ENCODE results near the gene SSH2. TPM values are rescaled to one million over a fixed set of nuclear protein-coding genes. Genes with fewer than 3 reads are reported as not detected.
A peak's percentile ranks its signal among the peaks of the same experiment; 100 is the strongest.

Gene SSH2
- total RNA-seq, 6 donors from 2014 or later, result 55.4 to 82.9 (median 67.8) TPM

DNA sequence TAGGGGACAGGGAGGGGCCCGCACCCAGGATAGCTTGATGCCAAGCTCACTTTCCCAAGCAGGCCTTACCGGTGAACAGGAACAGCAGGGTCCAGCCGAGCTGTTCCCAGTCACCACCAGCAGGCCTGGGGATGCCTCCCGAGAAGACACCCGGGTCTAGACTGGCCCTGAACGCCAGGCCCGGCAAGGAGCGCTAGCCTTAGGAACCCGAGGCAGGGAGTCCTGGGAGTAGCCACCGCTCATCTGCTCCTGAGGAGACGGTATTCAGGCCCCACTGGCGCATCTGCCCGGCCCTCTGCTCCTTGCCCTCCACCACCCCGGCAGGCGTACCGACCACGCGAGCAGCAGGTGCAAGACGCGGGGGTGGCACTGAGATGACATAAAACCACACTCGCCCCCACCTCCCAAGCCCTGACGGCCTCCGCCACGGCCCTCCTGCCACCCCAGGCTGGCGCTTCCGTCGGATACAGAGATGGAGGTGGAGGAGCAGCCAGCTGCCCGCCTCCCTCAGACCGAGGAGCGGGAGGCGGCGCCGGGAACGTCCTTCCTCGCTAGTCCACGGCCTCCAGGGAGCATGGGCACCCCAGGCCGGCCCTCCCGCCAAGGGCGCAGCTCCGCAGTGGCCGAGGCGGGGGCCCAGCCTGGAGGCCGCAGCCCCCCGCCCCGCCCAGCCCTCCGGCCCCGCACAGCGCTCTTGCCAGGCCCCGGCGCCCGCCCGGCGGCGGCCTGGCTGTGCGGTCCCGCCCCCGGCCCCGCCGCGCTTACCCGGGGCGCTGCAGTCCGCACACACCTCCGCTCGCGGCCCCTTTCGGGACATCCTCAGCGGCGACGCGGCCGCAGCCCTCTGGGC is 341.2 kb downstream of the SSH2 start:
- Histone ChIP-seq H3K4me3 (peak overlapping the region; percentile 54 to 95 (median 82)), H3K27ac (peak overlapping the region; percentile 84 to 92 (median 89)), H3K4me1 (peaks cover 75 to 79% (median 78%) of the 10 kb centered on the region in 4 donors), H3K36me3 (no peaks in the 10 kb centered on the region), H3K9me3 (no peaks in the 10 kb centered on the region), H3K27me3 (peaks cover 0 to 3% (median 0%) of the 10 kb centered on the region in 4 donors)
- 2% methylated on average over 24 of the region's 72 CpGs; no CpG with 5 or more reads in 1 of the 2 donors for WGBS, 2 donors
- ATAC-seq (ENCODE audit: low FRiP score in 2 of 2) (no peak), DNase-seq (peak in 1 of 2 donors; percentile 89)
- peak in 1 of 2 donors; percentile 2 for TF ChIP-seq POLR2AphosphoS5 (IDR thresholded peaks at IDR 0.05)
- no peak for TF ChIP-seq EP300 (IDR thresholded peaks at IDR 0.05)
- TF ChIP-seq, protein P1, sequence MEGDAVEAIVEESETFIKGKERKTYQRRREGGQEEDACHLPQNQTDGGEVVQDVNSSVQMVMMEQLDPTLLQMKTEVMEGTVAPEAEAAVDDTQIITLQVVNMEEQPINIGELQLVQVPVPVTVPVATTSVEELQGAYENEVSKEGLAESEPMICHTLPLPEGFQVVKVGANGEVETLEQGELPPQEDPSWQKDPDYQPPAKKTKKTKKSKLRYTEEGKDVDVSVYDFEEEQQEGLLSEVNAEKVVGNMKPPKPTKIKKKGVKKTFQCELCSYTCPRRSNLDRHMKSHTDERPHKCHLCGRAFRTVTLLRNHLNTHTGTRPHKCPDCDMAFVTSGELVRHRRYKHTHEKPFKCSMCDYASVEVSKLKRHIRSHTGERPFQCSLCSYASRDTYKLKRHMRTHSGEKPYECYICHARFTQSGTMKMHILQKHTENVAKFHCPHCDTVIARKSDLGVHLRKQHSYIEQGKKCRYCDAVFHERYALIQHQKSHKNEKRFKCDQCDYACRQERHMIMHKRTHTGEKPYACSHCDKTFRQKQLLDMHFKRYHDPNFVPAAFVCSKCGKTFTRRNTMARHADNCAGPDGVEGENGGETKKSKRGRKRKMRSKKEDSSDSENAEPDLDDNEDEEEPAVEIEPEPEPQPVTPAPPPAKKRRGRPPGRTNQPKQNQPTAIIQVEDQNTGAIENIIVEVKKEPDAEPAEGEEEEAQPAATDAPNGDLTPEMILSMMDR (IDR thresholded peaks at IDR 0.05), result peak in 2 of 6 experiments; percentile 6 to 7
- no peak for TF ChIP-seq POLR2A (IDR thresholded peaks at IDR 0.05)

- peak overlapping the region; percentile 84 to 92 (median 89) for H3K27ac ChIP-seq
- TF ChIP-seq EP300 (IDR thresholded peaks at IDR 0.05), result no peak
- TF ChIP-seq, protein P1 (IDR thresholded peaks at IDR 0.05), result no peak
- TF ChIP-seq POLR2A (IDR thresholded peaks at IDR 0.05), result peak in 1 of 4 donors; percentile 26
- peak; percentile 31 to 42 for TF ChIP-seq POLR2AphosphoS5 (IDR thresholded peaks at IDR 0.05)
- ATAC-seq (ENCODE audit: low FRiP score in 2 of 2) (no peak), DNase-seq (no peak)
- no peaks in the 10 kb centered on the region for H3K9me3 ChIP-seq
- H3K27me3 ChIP-seq, result peaks cover 0 to 3% (median 0%) of the 10 kb centered on the region in 4 donors
- WGBS, 2 donors, result 8 to 30% methylated on average over 2 to 8 of the region's 8 CpGs
- peaks cover 0 to 5% (median 0%) of the 10 kb centered on the region in 4 donors for H3K36me3 ChIP-seq
- H3K4me3 ChIP-seq, result peak overlapping the region; percentile 54 to 95 (median 82)
- peaks cover 75 to 83% (median 79%) of the 10 kb centered on the region in 4 donors for H3K4me1 ChIP-seq
These were observed 341.9 kb downstream of the SSH2 start for GRCh38 chr17:29588017-29588561.

- H3K4me3 ChIP-seq, result peak overlapping the region; percentile 54 to 95 (median 82)
- ATAC-seq (ENCODE audit: low FRiP score in 2 of 2) (no peak), DNase-seq (no peak)
- peak overlapping the region; percentile 84 to 92 (median 89) for H3K27ac ChIP-seq
- peaks cover 0 to 10% (median under 1%) of the 10 kb centered on the region in 4 donors for H3K36me3 ChIP-seq
- WGBS, 2 donors, result 81 to 92% methylated on average over 6 of the region's 6 CpGs
- no peaks in the 10 kb centered on the region for H3K9me3 ChIP-seq
- H3K4me1 ChIP-seq, result peaks cover 70 to 81% (median 76%) of the 10 kb centered on the region in 4 donors
- no peak for TF ChIP-seq POLR2AphosphoS5 (IDR thresholded peaks at IDR 0.05)
- no peak for TF ChIP-seq POLR2A (IDR thresholded peaks at IDR 0.05)
- no peak for TF ChIP-seq EP300 (IDR thresholded peaks at IDR 0.05)
- H3K27me3 ChIP-seq, result peaks cover 0 to 3% (median 0%) of the 10 kb centered on the region in 4 donors
These were observed 342.4 kb downstream of the SSH2 start for GRCh38 chr17:29587591-29587990.

DNA sequence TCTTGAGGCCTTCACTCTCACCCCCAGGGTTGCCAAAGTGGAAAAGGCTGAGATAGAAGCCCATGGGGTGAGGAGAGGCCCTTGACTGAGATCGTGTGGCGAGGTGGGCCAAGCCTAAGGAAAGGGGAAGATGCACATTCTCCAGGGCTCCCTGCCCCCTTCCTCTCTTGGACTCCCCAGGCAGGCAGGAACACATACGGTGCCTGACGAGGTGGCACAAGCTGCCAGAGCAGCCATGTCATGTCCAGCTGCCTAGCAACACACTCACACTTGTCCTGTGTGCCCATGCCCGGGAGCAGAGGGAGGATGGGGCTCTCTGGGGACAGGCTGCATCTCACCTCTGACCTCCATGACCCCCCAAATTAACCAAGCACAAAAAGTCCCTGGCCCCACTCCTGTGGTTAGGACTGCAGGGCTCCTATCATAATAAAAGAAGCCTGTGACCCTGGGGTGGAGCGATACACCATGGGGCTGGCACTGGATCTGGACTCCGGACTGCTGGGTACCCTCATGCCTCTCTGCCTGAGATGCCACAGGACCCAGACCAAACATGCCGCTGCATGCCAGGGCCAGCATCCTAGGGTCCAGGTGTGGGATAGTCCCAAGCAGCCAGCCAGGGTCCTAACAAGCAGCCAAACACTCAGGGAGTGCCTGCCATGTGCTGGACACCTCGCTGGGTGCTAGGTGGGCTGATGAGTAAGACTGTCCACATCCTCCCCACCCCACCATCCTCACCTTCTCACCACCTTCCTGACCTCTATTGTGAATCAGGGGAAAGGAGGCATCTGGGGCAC is 343.2 kb downstream of the SSH2 start:
- no peak for ATAC-seq (ENCODE audit: low FRiP score in 2 of 2)
- H3K27me3 ChIP-seq, result peaks cover 0 to under 1% (median 0%) of the 10 kb centered on the region in 4 donors
- no peaks in the 10 kb centered on the region for H3K9me3 ChIP-seq
- peaks cover 63 to 74% (median 69%) of the 10 kb centered on the region in 4 donors for H3K4me1 ChIP-seq
- 59 to 64% methylated on average over 6 to 9 of the region's 9 CpGs for WGBS, 2 donors
- peak overlapping the region in 3 of 4 donors; percentile 43 to 95 (median 81) for H3K4me3 ChIP-seq
- H3K27ac ChIP-seq, result peak overlapping the region; percentile 84 to 92 (median 89)
- H3K36me3 ChIP-seq, result peaks cover 0 to 17% (median 7%) of the 10 kb centered on the region in 4 donors
- TF ChIP-seq POLR2A (IDR thresholded peaks at IDR 0.05) (no peak), EP300 (IDR thresholded peaks at IDR 0.05) (no peak), POLR2AphosphoS5 (IDR thresholded peaks at IDR 0.05) (no peak)
- TF ChIP-seq, protein P1 (IDR thresholded peaks at IDR 0.05), result no peak
- no peak for DNase-seq
